ENCODE data around the gene FMN2.

FMN2 gene

GRCh38 chr1:240363315-240363714, 271.6 kb downstream of the FMN2 start:
- TF ChIP-seq SIN3A (IDR thresholded peaks at IDR 0.05; ENCODE audit: borderline replicate concordance, insufficient read depth, low read length) (no peak), FOXP2 (optimal IDR thresholded peaks at IDR 0.05; ENCODE audit: borderline replicate concordance, extremely low read depth, extremely low read length, insufficient read depth) (no peak), REST (IDR thresholded peaks at IDR 0.05; ENCODE audit: insufficient read depth in 1 of 2, low read depth in 2 of 2, low read length in 2 of 2) (no peak), POLR2AphosphoS5 (IDR thresholded peaks at IDR 0.05; ENCODE audit: low read depth, low read length) (no peak), TAF1 (IDR thresholded peaks at IDR 0.05; ENCODE audit: borderline replicate concordance, insufficient read depth, low read length) (no peak)

- no peak for TF ChIP-seq REST (IDR thresholded peaks at IDR 0.05; ENCODE audit: insufficient read depth in 1 of 2, low read depth in 2 of 2, low read length in 2 of 2)
- TF ChIP-seq FOXP2 (optimal IDR thresholded peaks at IDR 0.05; ENCODE audit: borderline replicate concordance, extremely low read depth, extremely low read length, insufficient read depth): no peak
- no peak for TF ChIP-seq SIN3A (IDR thresholded peaks at IDR 0.05; ENCODE audit: borderline replicate concordance, insufficient read depth, low read length)
- TF ChIP-seq TAF1 (IDR thresholded peaks at IDR 0.05; ENCODE audit: borderline replicate concordance, insufficient read depth, low read length): no peak
These were observed 272.2 kb downstream of the FMN2 start for GRCh38 chr1:240363914-240364313.

GRCh38 chr1:240366636-240367035, 275.0 kb downstream of the FMN2 start:
- TF ChIP-seq POLR2AphosphoS5 (IDR thresholded peaks at IDR 0.05; ENCODE audit: low read depth, low read length) (no peak), TAF1 (IDR thresholded peaks at IDR 0.05; ENCODE audit: borderline replicate concordance, insufficient read depth, low read length) (no peak), FOXP2 (optimal IDR thresholded peaks at IDR 0.05; ENCODE audit: borderline replicate concordance, extremely low read depth, extremely low read length, insufficient read depth) (no peak), REST (IDR thresholded peaks at IDR 0.05; ENCODE audit: insufficient read depth in 1 of 2, low read depth in 2 of 2, low read length in 2 of 2) (no peak), SIN3A (IDR thresholded peaks at IDR 0.05; ENCODE audit: borderline replicate concordance, insufficient read depth, low read length) (no peak)

GRCh38 chr1:240385551-240385950, 293.9 kb downstream of the FMN2 start:
- TF ChIP-seq SIN3A (IDR thresholded peaks at IDR 0.05; ENCODE audit: borderline replicate concordance, insufficient read depth, low read length) (no peak), TAF1 (IDR thresholded peaks at IDR 0.05; ENCODE audit: borderline replicate concordance, insufficient read depth, low read length) (no peak), FOXP2 (optimal IDR thresholded peaks at IDR 0.05; ENCODE audit: borderline replicate concordance, extremely low read depth, extremely low read length, insufficient read depth) (no peak), POLR2AphosphoS5 (IDR thresholded peaks at IDR 0.05; ENCODE audit: low read depth, low read length) (no peak), REST (IDR thresholded peaks at IDR 0.05; ENCODE audit: insufficient read depth in 1 of 2, low read depth in 2 of 2, low read length in 2 of 2) (no peak)

Data from PFSK-1 (cell line).